Left renal cortex interstitium (tissue), 4 donors: ENCODE results near the gene ATP12A. TPM values are rescaled to one million over a fixed set of nuclear protein-coding genes. Genes with fewer than 3 reads are reported as not detected.

ENCODE experiments used
- DNase-seq, 4 donors: peaks; one replicate each; pipeline ENCODE4 v3.0.0-alpha.2; 2013; ENCODE audit warnings: low read depth in 4 of 4, low spot score in 2 of 4, missing footprints in 1 of 4
- polyA plus RNA-seq, 4 donors: library from polyadenylated mRNA; unstranded; fragments of 120-200 nt; gene quantifications; one replicate each; pipeline ENCODE4 v1.2.1, GENCODE V29; 2013; ENCODE audit not compliant: insufficient read length in 4 of 4

ATP12A gene
- 10 to 100 TPM in 3 of 4 donors, 1 to 10 TPM in 1; 8.7 to 28.9 (median 21.7) TPM for polyA plus RNA-seq

DNA sequence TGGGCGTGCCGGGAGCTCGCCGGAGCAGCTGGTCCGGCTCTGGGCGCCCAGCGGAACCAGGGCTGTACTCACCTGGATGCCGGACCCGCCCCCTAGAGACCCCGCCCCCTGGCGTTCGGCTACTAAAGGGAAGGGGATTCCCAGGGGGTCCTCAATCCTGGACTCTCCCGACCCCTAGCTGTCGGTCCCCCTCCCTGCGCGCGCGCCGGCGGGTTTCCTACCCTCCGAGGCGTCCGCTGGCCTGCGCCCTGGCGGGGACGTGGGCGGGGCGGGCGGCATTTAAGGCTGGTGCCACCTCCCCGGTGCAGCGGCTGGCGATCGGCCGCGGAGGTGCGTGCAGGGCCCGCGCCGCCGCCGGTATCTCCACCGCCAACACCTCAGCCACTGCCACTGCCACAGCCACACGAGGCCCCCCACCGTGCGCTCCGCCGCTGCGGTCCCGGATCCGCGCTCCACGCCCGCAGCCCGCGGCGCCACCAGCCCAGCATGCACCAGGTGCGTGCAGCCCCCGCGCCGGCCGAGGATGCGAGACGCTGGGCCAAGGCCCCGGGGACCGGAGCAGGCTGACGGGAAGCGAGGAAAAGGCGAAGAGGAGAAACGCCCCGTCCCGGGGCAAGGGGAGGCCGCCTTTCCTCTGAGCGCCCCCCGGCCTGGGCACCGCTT, at the start of gene ATP12A:
Gene ATP12A (plus strand): TSS at position 151 of the 663 bp plus-strand sequence. CDS start 336 bp downstream, at position 487.
- DNase-seq, result peak in 1 of 4 donors; percentile 29

- DNase-seq, result no peak
These were observed 49.2 kb upstream of the ATP12A start for GRCh38 chr13:24630851-24631620.

DNA sequence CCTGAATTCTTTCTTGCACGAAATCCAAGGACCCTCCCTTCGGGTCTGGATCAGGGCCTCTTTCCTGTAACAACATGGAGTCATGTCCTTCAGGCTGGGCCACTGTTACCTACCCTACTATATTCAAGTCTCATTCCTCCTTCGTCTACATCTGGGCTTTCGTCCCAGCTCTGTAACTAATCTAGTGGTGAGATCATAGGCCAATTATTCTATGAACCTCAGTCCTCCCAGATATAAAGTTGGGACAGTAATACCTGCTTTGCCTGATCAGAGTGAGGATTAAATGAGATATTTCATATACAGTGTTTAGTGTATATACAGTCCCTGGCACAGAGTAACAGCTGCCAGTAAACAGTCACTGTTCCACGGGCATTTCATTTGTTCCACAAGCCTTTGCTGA, 48.3 kb upstream of the ATP12A start:
- no peak for DNase-seq

DNA sequence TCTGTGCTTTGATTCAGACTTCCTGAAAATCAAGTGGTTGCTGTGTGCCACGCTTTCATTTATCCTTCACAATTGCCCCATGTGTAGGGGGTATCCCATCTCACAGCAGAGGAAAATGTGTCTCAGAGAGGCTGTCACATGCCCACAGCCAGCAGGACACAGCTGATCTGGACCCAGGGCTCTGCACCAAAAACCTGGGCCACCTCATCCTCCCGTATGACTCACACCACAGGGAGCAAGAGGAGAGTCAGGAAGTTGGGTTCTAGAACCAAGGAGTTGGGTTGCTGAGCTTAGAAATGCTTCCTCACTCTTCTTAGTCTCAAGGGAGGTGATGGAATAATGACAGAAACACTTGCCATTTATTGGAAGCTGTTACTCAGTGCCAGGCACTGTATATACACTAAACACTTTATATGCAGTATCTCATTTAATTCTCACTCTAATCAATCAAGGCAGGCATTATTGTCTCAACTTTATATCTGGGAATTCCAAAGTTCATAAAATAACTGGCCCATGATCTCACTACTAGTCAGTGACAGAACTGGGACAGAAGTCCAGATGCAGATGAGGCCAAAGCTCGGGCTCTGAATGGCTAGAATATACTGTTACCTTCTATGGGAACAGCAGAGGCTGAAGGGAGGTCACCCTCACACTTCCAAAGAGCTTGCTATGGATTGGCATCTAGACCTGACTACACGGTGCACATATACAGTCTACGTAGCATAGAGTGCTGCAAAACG, 47.7 kb upstream of the ATP12A start:
- no peak for DNase-seq

DNA sequence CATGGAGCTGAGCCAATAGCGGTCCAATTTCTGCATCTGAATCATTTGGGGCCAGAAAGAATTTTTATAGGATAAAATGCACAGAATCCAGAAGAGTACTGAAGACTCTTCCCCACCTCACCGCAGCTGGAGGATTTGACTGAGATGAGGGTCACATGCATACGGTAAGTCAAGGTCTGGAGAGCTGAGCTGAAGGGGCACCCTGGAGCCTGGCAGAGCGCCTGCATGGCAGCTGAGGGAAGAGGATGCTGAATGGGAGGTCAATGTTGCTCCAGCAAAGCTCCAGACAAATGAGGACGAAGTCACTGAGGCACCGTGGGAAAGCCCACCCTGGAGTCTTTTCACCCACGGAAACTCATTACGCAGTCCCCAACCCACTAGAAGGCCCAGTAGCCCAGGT, 43.4 kb upstream of the ATP12A start:
- DNase-seq, result no peak

GRCh38 chr13:24638096-24638495, 42.1 kb upstream of the ATP12A start:
- DNase-seq, result no peak

DNA sequence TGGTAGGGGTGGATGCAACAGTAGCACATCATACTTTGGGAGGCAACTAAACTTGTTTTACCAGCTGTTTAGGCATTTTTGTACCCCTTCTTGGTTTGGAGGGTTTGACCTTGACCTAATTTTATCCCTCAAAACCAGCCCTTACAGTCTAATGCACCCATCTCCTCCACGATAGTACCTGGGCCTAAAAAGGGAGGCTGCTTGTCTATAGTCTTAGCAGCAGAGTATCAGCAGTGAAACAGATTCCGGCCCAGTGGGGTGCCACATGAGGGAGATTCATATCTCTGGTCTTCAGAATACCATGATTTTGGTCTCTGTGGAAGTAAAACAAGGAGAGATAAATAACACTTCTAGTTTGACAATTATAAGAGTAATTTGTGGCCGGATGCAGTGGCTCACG, 39.5 kb upstream of the ATP12A start:
- no peak for DNase-seq

- no peak for DNase-seq
These were observed 38.0 kb upstream of the ATP12A start for GRCh38 chr13:24642219-24642618.

GRCh38 chr13:24644036-24644435, 36.2 kb upstream of the ATP12A start:
- no peak for DNase-seq

DNA sequence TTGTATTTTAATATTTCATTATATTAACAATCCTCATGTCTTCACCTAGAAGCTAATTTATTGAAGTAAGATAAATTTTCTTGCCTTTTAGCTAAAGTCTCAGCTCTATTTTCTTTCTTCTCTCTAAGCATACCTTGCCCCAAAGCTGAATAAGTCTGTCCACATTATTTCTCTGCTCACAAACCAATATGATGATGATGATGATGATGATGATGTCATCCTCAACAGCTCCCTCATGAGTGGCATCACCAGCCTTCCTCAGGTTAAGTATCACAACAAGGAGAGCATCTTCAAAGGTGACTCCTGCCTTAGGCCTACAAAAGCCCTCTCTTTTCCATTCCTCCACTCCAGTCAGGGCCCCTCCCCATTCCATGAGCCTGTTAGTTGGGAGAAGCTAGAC, 31.9 kb upstream of the ATP12A start:
- DNase-seq, result no peak

DNA sequence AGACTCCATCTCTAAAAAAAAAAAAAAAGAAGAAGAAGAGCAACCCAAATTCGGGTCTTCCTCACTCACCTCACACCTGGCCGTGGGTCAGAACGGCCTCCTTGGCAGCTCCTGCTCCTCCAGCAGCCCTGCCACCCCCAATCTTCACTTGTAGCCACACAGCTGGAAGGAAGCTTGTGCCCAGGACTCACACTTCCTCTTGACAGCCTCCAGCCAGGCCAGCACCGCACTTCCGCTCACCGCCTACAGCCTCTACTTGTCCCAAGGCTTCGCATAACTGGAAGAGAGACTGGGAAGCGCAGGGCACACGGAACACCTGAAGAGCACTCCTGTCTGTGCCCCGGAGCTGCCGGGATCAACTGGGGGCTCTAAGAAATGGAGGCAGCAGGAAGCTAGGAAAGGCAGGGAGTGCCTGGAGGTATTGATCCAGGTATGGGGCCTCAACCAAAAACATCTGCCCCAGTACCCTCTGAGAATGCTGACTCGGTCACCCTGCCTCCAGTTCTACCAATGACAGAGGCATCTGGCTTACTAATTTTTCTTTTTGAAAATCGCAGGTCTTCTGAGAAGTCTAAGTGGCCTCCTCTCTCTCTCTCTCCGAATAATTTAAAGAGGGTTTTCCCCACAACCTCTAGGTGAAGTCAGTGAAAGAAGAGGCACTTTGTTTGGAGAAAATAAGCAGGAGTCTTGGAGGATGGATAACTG, 31.1 kb upstream of the ATP12A start:
- no peak for DNase-seq

GRCh38 chr13:24649688-24650043, 30.5 kb upstream of the ATP12A start:
- peak in 1 of 4 donors; percentile 18 for DNase-seq

GRCh38 chr13:24650161-24650560, 30.0 kb upstream of the ATP12A start:
- DNase-seq, result no peak

DNA sequence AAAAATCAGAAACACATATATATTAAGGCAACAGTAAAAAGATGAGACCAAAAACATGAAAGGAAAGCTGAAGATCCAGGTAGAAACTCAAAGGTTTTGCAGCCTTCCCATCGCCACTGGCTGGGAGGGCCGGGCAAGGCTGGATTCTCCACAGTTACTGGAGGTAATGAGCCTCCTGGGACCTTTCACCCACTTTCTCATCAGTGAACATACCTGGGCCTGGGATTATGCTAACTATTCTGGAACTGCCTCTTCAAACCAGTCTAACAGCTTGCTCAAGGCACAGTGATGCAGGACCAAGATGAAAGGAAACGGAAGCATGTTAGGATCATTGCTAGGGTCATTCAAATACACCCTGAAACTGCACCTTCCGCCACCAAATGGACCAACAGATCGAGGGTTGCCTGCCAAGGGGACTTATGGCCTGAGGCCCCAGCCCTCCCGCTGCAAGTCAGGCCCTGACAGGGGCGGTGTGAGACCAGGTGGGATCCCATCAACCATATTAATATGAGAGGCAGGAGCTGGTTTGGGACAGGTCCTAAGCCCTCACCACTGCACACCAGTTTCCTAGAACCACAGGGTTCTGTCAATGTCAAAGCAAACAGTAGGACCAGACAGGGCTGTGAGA, 28.4 kb upstream of the ATP12A start:
- peak in 2 of 4 donors; percentile 28 to 68 for DNase-seq

- DNase-seq, result no peak
These were observed 27.8 kb upstream of the ATP12A start for GRCh38 chr13:24652359-24652758.

- no peak for DNase-seq
These were observed 25.5 kb upstream of the ATP12A start for GRCh38 chr13:24654741-24655140.

GRCh38 chr13:24659239-24659638, 21.0 kb upstream of the ATP12A start:
- DNase-seq, result no peak

GRCh38 chr13:24660023-24660741, 20.0 kb upstream of the ATP12A start:
- no peak for DNase-seq

DNA sequence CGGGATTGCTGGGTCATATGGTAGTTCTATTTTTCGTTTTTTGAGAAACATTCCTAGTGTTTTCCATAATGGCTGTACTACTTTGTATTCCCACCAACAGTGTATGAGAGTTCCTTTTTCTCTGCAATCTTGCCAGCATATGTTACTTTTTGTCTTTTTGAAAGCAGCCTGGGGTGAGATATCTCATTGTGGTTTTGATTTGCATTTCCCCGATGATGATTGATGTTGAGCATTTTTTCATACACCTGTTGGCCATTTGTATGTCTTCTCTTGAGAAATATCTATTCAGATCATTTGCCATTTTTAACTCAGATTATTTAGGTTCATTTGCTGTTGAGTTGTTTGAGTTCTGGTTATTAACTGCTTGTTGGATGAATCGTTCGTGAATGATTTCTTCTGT, 18.5 kb upstream of the ATP12A start:
- DNase-seq, result no peak
